ENCODE data around the gene OR2T1.
"Not testable (repeated sequence)": the region's sequence is repeated elsewhere in the genome, so short reads cannot be mapped to it uniquely, and the experiment has no call there.

The OR2T1 gene

DNA sequence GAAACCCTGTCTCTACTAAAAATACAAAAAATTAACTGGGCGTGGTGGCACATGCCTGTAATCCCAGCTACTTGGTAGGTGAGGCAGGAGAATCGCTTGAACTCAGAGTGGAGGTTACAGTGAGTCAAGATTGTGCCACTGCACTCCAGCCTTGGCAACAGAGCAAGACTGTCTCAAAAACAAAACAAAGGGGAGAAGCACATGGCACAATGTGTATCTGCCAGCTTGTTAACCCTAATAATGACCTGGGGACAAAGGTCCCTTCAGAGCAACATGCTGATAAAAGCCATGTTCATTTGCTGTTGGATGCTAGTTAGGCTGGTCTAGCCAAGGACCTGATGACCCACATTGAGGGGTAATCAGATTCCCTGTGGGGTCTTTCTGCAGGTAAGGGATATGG is 53.8 kb downstream of the OR2T1 start:
- H2BK5ac ChIP-seq (ENCODE audit: low read length); H3K27ac ChIP-seq (ENCODE audit: low read depth, low read length); DNase-seq; H3K79me1 ChIP-seq (ENCODE audit: low read length); H3K9ac ChIP-seq (ENCODE audit: low read length); H3K18ac ChIP-seq (ENCODE audit: low read length); H2AK5ac ChIP-seq (ENCODE audit: low read length); H3K4me1 ChIP-seq (ENCODE audit: control insufficient read depth, low read depth, low read length); H3K4me2 ChIP-seq (ENCODE audit: low read length); H3K4me3 ChIP-seq (ENCODE audit: low read length); H3K79me2 ChIP-seq (ENCODE audit: control insufficient read depth, insufficient read depth, low read length); H3K27me3 ChIP-seq (ENCODE audit: insufficient read depth, low read length, poor library complexity); H4K8ac ChIP-seq (ENCODE audit: low read depth, low read length); H3K23ac ChIP-seq (ENCODE audit: low read length); H4K5ac ChIP-seq (ENCODE audit: low read length); H2BK15ac ChIP-seq (replicated peaks; ENCODE audit: low read depth); H2BK120ac ChIP-seq (ENCODE audit: low read depth, low read length); H3K4ac ChIP-seq (ENCODE audit: low read depth, low read length); H3K36me3 ChIP-seq (ENCODE audit: control insufficient read depth, insufficient read depth, low read length); H3K56ac ChIP-seq (ENCODE audit: low read length): not testable (repeated sequence)
- no CpG with 5 or more reads among the region's 2 CpGs for WGBS (ENCODE audit: extremely low coverage, insufficient coverage, low lambda C conversion rate)

All from mesendoderm (in vitro differentiated cells).